GM12874 (cell line): ENCODE measurements around the gene CACNA2D2.

ENCODE experiments used
- CTCF ChIP-seq: IDR thresholded peaks from 2 replicates; pipeline ENCODE4 v1.5.1; 2011; ENCODE audit warnings: low read depth, mild to moderate bottlenecking, control low read depth, low read length, moderate library complexity; ENCODE audit not compliant: insufficient read depth

The CACNA2D2 gene

DNA sequence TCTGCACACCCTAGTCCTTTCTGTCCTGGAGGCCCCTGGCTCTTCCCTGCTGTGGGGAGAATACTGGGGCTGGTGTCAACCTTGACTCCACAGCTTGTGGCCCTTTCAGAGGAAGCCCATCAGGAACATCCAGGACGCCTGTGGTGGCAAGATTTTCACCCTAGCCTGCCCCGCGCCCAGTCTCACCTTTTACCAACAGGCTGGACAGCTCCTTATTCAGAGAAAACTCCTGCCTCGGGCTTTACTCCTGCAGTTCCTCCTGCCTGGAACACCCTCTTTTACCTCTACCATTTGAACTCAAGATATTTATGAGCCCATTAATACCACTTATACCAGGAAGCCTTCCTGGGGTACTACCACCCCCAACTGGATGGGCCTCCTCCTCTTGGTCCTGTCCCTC is 2.7 kb upstream of the CACNA2D2 start:
- TF ChIP-seq CTCF: no peak

GRCh38 chr3:50504681-50505080 is 1.2 kb upstream of the CACNA2D2 start:
- no peak for TF ChIP-seq CTCF

DNA sequence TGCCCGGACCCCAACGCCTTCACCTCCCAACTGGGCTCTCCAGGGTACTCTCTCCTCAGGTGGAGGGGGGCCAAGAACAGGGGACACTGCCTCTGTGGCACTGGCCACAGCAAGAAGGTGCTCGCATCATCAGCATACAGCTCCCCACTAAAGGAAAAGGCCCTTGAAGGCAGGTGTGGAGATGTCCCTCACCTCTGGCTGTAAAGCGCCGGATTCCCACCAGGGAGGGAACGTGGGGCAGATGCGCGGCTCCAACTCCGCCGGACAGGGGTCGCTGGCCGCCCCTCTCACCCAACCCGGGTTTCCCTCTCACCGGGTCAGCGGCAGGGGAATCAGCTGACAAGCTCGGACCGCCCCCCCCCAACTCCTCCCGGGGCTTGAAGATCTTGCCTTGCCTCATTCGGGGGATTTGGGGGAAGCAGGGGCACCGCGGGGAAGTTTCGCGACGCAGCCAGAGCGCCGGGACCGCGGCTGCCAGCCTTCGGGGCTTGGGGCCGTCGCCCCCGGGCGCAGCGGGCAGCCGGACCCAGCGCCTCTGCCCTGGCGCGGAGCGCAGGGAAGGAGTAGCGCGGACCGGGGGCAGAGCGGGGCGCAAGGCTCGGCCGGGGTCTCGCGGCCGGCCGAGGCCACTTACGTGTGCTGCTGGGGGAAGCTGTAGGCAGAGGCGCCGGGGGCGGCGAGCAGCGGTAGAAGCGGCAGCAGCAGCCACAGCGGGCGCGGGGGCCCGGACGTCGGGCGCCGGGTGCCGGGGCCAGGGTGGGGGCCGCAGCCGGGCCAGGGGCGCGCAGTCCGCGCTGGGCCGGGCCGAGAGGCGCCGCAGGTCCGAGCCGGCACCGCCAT is 630 bp downstream of the CACNA2D2 start:
- TF ChIP-seq CTCF: no peak

GRCh38 chr3:50502225-50502583 is 1.2 kb downstream of the CACNA2D2 start:
- no peak for TF ChIP-seq CTCF

GRCh38 chr3:50495609-50496423 is 7.6 kb downstream of the CACNA2D2 start:
- no peak for TF ChIP-seq CTCF

- no peak for TF ChIP-seq CTCF
These were observed 9.3 kb downstream of the CACNA2D2 start for GRCh38 chr3:50494126-50494525.

- no peak for TF ChIP-seq CTCF
These were observed 9.8 kb downstream of the CACNA2D2 start for GRCh38 chr3:50493623-50494022.
